ENCODE results near the gene FBXL16.
"Not testable (repeated sequence)": the region's sequence is repeated elsewhere in the genome, so short reads cannot be mapped to it uniquely, and the experiment has no call there.

Gene FBXL16

DNA sequence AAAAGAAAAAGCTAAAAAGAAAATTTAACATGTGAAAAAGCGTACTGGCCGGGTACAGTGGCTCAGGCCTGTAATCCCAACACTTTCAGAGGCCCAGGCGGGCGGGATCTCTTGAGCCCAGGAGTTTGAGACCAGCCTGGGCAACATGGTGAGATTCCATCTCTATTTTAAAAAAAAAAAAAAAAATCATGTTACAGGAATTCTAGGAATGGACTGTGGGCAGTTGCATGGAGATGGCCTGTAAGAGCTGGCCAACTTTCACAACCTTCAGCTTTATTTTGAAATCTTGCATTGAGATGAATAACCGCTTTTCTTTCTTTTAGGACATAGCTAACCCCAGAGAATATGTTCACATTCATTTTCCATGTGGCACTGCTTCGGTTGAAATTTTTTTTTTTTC lies 43.4 kb upstream of the FBXL16 start:
- DNase-seq (ENCODE audit: extremely low read depth, insufficient read length) = no peak
- TF ChIP-seq, protein P1, sequence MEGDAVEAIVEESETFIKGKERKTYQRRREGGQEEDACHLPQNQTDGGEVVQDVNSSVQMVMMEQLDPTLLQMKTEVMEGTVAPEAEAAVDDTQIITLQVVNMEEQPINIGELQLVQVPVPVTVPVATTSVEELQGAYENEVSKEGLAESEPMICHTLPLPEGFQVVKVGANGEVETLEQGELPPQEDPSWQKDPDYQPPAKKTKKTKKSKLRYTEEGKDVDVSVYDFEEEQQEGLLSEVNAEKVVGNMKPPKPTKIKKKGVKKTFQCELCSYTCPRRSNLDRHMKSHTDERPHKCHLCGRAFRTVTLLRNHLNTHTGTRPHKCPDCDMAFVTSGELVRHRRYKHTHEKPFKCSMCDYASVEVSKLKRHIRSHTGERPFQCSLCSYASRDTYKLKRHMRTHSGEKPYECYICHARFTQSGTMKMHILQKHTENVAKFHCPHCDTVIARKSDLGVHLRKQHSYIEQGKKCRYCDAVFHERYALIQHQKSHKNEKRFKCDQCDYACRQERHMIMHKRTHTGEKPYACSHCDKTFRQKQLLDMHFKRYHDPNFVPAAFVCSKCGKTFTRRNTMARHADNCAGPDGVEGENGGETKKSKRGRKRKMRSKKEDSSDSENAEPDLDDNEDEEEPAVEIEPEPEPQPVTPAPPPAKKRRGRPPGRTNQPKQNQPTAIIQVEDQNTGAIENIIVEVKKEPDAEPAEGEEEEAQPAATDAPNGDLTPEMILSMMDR (IDR thresholded peaks at IDR 0.05; ENCODE audit: insufficient read depth, low read length, poor library complexity, severe bottlenecking) = no peak
- Histone ChIP-seq H3K4me3 (replicated peaks; ENCODE audit: low read depth, low read length) (no peak overlapping the region), H3K27me3 (replicated peaks; ENCODE audit: control insufficient read depth, insufficient read depth, low read length) (no peaks in the 10 kb centered on the region; the same call in 1 of the 2 replicates), H3K36me3 (ENCODE audit: control insufficient read depth, insufficient read depth, low read length) (no peaks in the 10 kb centered on the region)

- Histone ChIP-seq H3K36me3 (ENCODE audit: control insufficient read depth, insufficient read depth, low read length) (no peaks in the 10 kb centered on the region), H3K4me3 (replicated peaks; ENCODE audit: low read depth, low read length) (no peak overlapping the region), H3K27me3 (replicated peaks; ENCODE audit: control insufficient read depth, insufficient read depth, low read length) (no peaks in the 10 kb centered on the region; the same call in 1 of the 2 replicates)
- TF ChIP-seq, protein P1 (IDR thresholded peaks at IDR 0.05; ENCODE audit: insufficient read depth, low read length, poor library complexity, severe bottlenecking) = no peak
- no peak for DNase-seq (ENCODE audit: extremely low read depth, insufficient read length)
These were observed 42.6 kb upstream of the FBXL16 start for GRCh38 chr16:747978-748746.

GRCh38 chr16:746637-747036 lies 41.0 kb upstream of the FBXL16 start:
- H3K27me3 ChIP-seq (replicated peaks; ENCODE audit: control insufficient read depth, insufficient read depth, low read length) = no peaks in the 10 kb centered on the region
- no peak overlapping the region for H3K4me3 ChIP-seq (replicated peaks; ENCODE audit: low read depth, low read length)
- no peaks in the 10 kb centered on the region for H3K36me3 ChIP-seq (ENCODE audit: control insufficient read depth, insufficient read depth, low read length)
- no peak for DNase-seq (ENCODE audit: extremely low read depth, insufficient read length)
- TF ChIP-seq, protein P1 (IDR thresholded peaks at IDR 0.05; ENCODE audit: insufficient read depth, low read length, poor library complexity, severe bottlenecking) = no peak

DNA sequence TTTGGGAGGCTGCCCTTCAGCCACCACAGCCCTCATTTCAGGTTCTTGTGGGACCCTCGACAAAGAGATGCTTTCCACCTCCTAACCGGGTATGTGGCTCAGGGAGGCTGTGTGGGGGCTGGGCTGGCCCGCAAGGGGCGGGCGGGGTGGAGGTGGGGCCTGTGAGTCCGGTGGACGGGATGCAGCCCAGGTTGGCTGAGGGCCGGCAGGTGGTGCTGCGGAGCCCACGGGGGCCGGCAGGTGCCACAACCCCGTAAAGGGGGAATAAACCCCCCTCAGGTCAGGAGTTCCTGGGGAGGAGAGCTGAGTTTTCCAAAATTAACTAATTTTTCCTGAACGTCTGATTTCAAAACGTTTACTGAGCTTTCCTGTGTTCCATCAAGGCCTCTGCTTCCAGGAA lies 40.1 kb upstream of the FBXL16 start:
- no peaks in the 10 kb centered on the region for H3K36me3 ChIP-seq (ENCODE audit: control insufficient read depth, insufficient read depth, low read length)
- TF ChIP-seq, protein P1 (IDR thresholded peaks at IDR 0.05; ENCODE audit: insufficient read depth, low read length, poor library complexity, severe bottlenecking) = peak; percentile 58
- no peak overlapping the region for H3K4me3 ChIP-seq (replicated peaks; ENCODE audit: low read depth, low read length)
- H3K27me3 ChIP-seq (replicated peaks; ENCODE audit: control insufficient read depth, insufficient read depth, low read length) = no peaks in the 10 kb centered on the region
- peak; percentile 35 for DNase-seq (ENCODE audit: extremely low read depth, insufficient read length)

- Histone ChIP-seq H3K4me3 (replicated peaks; ENCODE audit: low read depth, low read length) (no peak overlapping the region), H3K27me3 (replicated peaks; ENCODE audit: control insufficient read depth, insufficient read depth, low read length) (no peaks in the 10 kb centered on the region), H3K36me3 (ENCODE audit: control insufficient read depth, insufficient read depth, low read length) (no peaks in the 10 kb centered on the region)
- TF ChIP-seq, protein P1 (IDR thresholded peaks at IDR 0.05; ENCODE audit: insufficient read depth, low read length, poor library complexity, severe bottlenecking) = no peak
- DNase-seq (ENCODE audit: extremely low read depth, insufficient read length) = peak; percentile 6
These were observed 38.3 kb upstream of the FBXL16 start for GRCh38 chr16:743794-744500.

GRCh38 chr16:742894-743293 lies 37.3 kb upstream of the FBXL16 start:
- H3K4me3 ChIP-seq (replicated peaks; ENCODE audit: low read depth, low read length); H3K27me3 ChIP-seq (replicated peaks; ENCODE audit: control insufficient read depth, insufficient read depth, low read length); DNase-seq (ENCODE audit: extremely low read depth, insufficient read length); H3K36me3 ChIP-seq (ENCODE audit: control insufficient read depth, insufficient read depth, low read length): not testable (repeated sequence)

All from GM06990 (cell line).